K562 (cell line): Measurements from ENCODE around the gene RPL21. TPM values are rescaled to one million over a fixed set of nuclear protein-coding genes. Genes with fewer than 3 reads are reported as not detected.

Source experiments
- ATAC-seq: fragments of 200-7000 bp; cut with Tn5 transposase; 3 replicates; pipeline ENCODE4 v1.9.1; 2020; ENCODE audit warnings: moderate library complexity
- BruUV-seq: library from RNA; stranded (reverse); fragments of 400-500 nt; replicated peaks from 2 replicates; lab custom pipeline; 2021; lab: Mats Ljungman, UMichigan
- CTCF ChIA-PET: fragments of 300-600 bp; formaldehyde crosslinking; extraction: SDS; loops from one replicate; lab custom pipeline; 2021; ENCODE audit warnings: low intra/inter-chr PET ratio; lab: Yijun Ruan, JAX
- POLR2A ChIA-PET: fragments of 300-600, 350-650 bp; sonication (Branson Sonifier 250); formaldehyde crosslinking; extraction: SDS; loops from one replicate; lab custom pipeline; 2021; ENCODE audit warnings: antibody characterized with exemption, inconsistent platforms; lab: Yijun Ruan, JAX
- DNase-seq, 4 experiments: peaks; one replicate each; pipeline versions ENCODE4 v3.0.0 to v3.0.0-alpha.2; 2011 to 2018; ENCODE audit warnings: low spot score in 3 of 4, mixed read lengths in 3 of 4; ENCODE audit errors: extremely low read depth in 1 of 4
- FAIRE-seq: peaks from 2 replicates; lab custom pipeline; 2011; peaks lifted over from hg19 to GRCh38; lab: Jason Lieb, UNC
- H2AFZ ChIP-seq: 2 replicates; pipeline ENCODE4 v1.6.0; 2011; ENCODE audit warnings: low read depth, low read length, control low read depth, inconsistent platforms
- H3K27ac ChIP-seq: fragments of 200-600 bp; 3 replicates; pipeline ENCODE4 v1.8.0; 2011; ENCODE audit warnings: low read depth, mild to moderate bottlenecking, control low read depth, inconsistent platforms, low read length, moderate library complexity, mixed read lengths; ENCODE audit errors: extremely low read depth
- H3K27me3 ChIP-seq, 2 experiments: fragments of 300-600 bp in 1 of 2; 2 replicates in 1 of 2; 3 replicates in 1 of 2; pipeline versions ENCODE4 v1.6.0 to v1.8.0; 2011; ENCODE audit warnings: inconsistent platforms in 2 of 2, low read length in 2 of 2, mild to moderate bottlenecking in 1 of 2, mixed read lengths in 1 of 2, moderate library complexity in 1 of 2; ENCODE audit not compliant: control insufficient read depth in 2 of 2, insufficient read depth in 2 of 2
- H3K36me3 ChIP-seq: fragments of 300-600 bp; 3 replicates; pipeline ENCODE4 v1.8.0; 2011; ENCODE audit warnings: mild to moderate bottlenecking, low read length, inconsistent platforms; ENCODE audit not compliant: control insufficient read depth, insufficient read depth
- H3K4me1 ChIP-seq, 2 experiments: fragments of 200-600 bp in 1 of 2; replicated peaks in 1 of 2; 2 replicates in 1 of 2; 3 replicates in 1 of 2; pipeline versions ENCODE4 v1.5.1 to v1.8.0; 2011; ENCODE audit warnings: inconsistent platforms in 2 of 2, low read length in 2 of 2, mild to moderate bottlenecking in 1 of 2, mixed read lengths in 1 of 2, moderate library complexity in 1 of 2; ENCODE audit not compliant: control insufficient read depth in 2 of 2, insufficient read depth in 2 of 2
- H3K4me2 ChIP-seq: 2 replicates; pipeline ENCODE4 v1.6.1; 2011; ENCODE audit warnings: low read length, control low read depth, inconsistent platforms, mixed read lengths; ENCODE audit not compliant: insufficient read depth
- H3K4me3 ChIP-seq: fragments of 200-600 bp; sonication (generic), shearing (Covaris generic); 2 replicates; pipeline ENCODE4 v1.5.1; 2016; ENCODE audit warnings: control low read depth, inconsistent platforms
- H3K79me2 ChIP-seq: fragments of 200-600 bp; 3 replicates; pipeline ENCODE4 v1.8.0; 2011; ENCODE audit warnings: low read length, inconsistent platforms; ENCODE audit not compliant: control insufficient read depth, insufficient read depth
- H3K9ac ChIP-seq, 2 experiments: 2 replicates each; pipeline versions ENCODE4 v1.6.0 to v1.6.1; 2011; ENCODE audit warnings: low read depth in 2 of 2, low read length in 2 of 2, control low read depth in 1 of 2, inconsistent platforms in 1 of 2, mild to moderate bottlenecking in 1 of 2, mixed read lengths in 1 of 2; ENCODE audit not compliant: insufficient read depth in 1 of 2
- H3K9me1 ChIP-seq: one replicate; pipeline ENCODE4 v1.6.0; 2011; ENCODE audit warnings: inconsistent platforms, mild to moderate bottlenecking, low read length, moderate library complexity; ENCODE audit not compliant: control insufficient read depth, insufficient read depth
- H3K9me3 ChIP-seq: replicated peaks from 2 replicates; pipeline ENCODE4 v1.5.1; 2011; ENCODE audit warnings: low read depth, low read length, inconsistent platforms; ENCODE audit not compliant: control insufficient read depth, insufficient read depth
- H4K20me1 ChIP-seq: replicated peaks from 2 replicates; pipeline ENCODE4 v1.6.1; 2011; ENCODE audit warnings: low read length, inconsistent platforms, mixed read lengths; ENCODE audit not compliant: control insufficient read depth, insufficient read depth
- GABPA ChIP-seq: fragments of 200-800 bp; sonication (Bioruptor generic); conservative IDR thresholded peaks from 2 replicates; pipeline ENCODE4 v1.6.1; 2016; ENCODE audit warnings: low read depth, missing genetic modification characterization, missing compliant biosample characterization
- HDAC1 ChIP-seq, 2 experiments: fragments of 450-650 bp; IDR thresholded peaks; 2 replicates each; pipeline ENCODE4 v1.6.1; 2016 to 2017; ENCODE audit warnings: inconsistent platforms in 1 of 2, mild to moderate bottlenecking in 1 of 2, moderate library complexity in 1 of 2
- KDM1A ChIP-seq, 2 experiments: fragments of 450-650 bp; IDR thresholded peaks; 2 replicates each; pipeline ENCODE4 v1.6.1; 2016; ENCODE audit warnings: mild to moderate bottlenecking in 2 of 2
- RBM14 ChIP-seq: fragments of 200-400 bp; formaldehyde crosslinking; IDR thresholded peaks from 2 replicates; pipeline ENCODE4 v1.6.1; 2018; ENCODE audit warnings: low read depth, mild to moderate bottlenecking, low read length, moderate library complexity, borderline replicate concordance; ENCODE audit not compliant: insufficient read depth
- SAP30 ChIP-seq: fragments of 200-600 bp; sonication (generic); IDR thresholded peaks from 2 replicates; pipeline ENCODE4 v1.6.1; 2012; ENCODE audit warnings: borderline replicate concordance, low read depth, mild to moderate bottlenecking, moderate library complexity, low read length, control low read depth, inconsistent platforms; ENCODE audit not compliant: insufficient read depth, poor library complexity, severe bottlenecking
- SIN3B ChIP-seq: fragments of 450-650 bp; IDR thresholded peaks from 2 replicates; pipeline ENCODE4 v1.6.1; 2017; ENCODE audit warnings: low read depth, mild to moderate bottlenecking, moderate library complexity
- TEAD2 ChIP-seq: fragments of 450-650 bp; IDR thresholded peaks from 2 replicates; pipeline ENCODE4 v1.6.1; 2016; ENCODE audit warnings: missing genetic modification characterization, control low read depth, missing compliant biosample characterization
- ZNF583 ChIP-seq: fragments of 250-450 bp; sonication (Bioruptor Pico); IDR thresholded peaks from 2 replicates; pipeline ENCODE4 v1.4.0; 2020
- WGBS: fragments of 100-300 bp; shearing (Covaris generic); methylation state at CpG from one replicate; pipeline ENCODE4 v1.1.6; 2016; ENCODE audit warnings: low coverage, mixed read lengths; ENCODE audit not compliant: insufficient coverage; ENCODE audit errors: missing lambda C conversion rate; 5-methylcytosine and 5-hydroxymethylcytosine counted together
- in situ Hi-C: fragments of 300-500 bp; cut with MboI; formaldehyde crosslinking; loops from 4 replicates; pipeline ENCODE4 v1.15.0; 2018; ENCODE audit warnings: inconsistent platforms, mixed read lengths
- intact Hi-C: fragments of 100-400 bp; cut with micrococcal nuclease; formaldehyde crosslinking; loops from 2 replicates; pipeline ENCODE4 v1.14.2; 2022
- polyA plus RNA-seq, 8 experiments: library from polyadenylated mRNA; depleted of rRNA in 4 of 8; stranded (reverse) in 5 of 8; unstranded in 3 of 8; fragments of >200 nt; fragmentation: Nextera tagmentation in 2 of 8; fragmentation: Illumina TruSeq in 1 of 8; extraction: Ambion mirVana in 2 of 8; extraction: Trizol in 1 of 8; gene quantifications; 2 replicates each; pipeline versions ENCODE4 v1.2.1 to v1.2.3, GENCODE V29; 2011 to 2014; ENCODE audit warnings: inconsistent platforms in 1 of 8, missing spikeins in 1 of 8
- total RNA-seq, 7 experiments: library from RNA; depleted of rRNA in 6 of 7; stranded (reverse); fragments of >200 nt in 6 of 7; fragmentation: Illumina TruSeq in 2 of 7; extraction: Trizol in 2 of 7; gene quantifications; 2 replicates each; pipeline versions ENCODE4 v1.2.1 to v1.2.3, GENCODE V29; 2011 to 2021; ENCODE audit warnings: low replicate concordance in 1 of 7

Gene RPL21
- total and polyA plus RNA-seq, 9 of the 15 experiments (the other 6 are each of a cell fraction or from before 2014, with no cell fraction given) = 622 to 4,203 (median 1,676) TPM

DNA sequence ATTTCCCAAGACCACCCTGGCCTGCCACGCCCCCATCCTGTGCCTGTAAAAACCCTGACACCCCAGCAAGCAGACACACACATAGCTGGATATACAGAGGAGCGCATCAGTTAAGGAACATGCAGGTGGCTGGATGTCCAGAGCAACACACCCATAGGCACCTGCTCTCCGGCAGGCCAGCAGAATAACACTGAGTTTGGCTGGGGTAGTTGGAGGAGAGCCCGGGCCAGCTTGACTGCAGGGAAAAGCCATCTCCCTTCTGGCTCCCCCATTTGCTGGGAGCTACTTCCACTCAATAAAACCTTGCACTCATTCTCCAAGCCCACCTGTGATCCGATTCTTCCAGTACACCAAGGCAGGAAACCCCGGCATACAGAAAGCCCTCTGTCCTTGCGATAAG is 28.1 kb downstream of the RPL21 start:
- H3K4me1 ChIP-seq = no peaks in the 10 kb centered on the region; a peak in 1 of 5 replicates
- no peaks in the 10 kb centered on the region for H3K9me3 ChIP-seq
- ChIA-PET POLR2A (interaction anchor here (0.9 to 1.1 kb wide), 2 partner anchors 9 to 22 kb away, joined by 4 to 6 read pairs; partner anchors contain the start of gene RASL11A), CTCF (no interaction called here)
- H3K36me3 ChIP-seq = no peaks in the 10 kb centered on the region
- no peaks in the 10 kb centered on the region for H3K9me1 ChIP-seq
- no peak overlapping the region for H3K27ac ChIP-seq
- in situ Hi-C loops = no loop called here
- H3K4me3 ChIP-seq = no peak overlapping the region
- TF ChIP-seq SIN3B = no peak
- TF ChIP-seq HDAC1 (IDR thresholded peaks at IDR 0.05) = no peak
- no peak for TF ChIP-seq SAP30
- no peak for TF ChIP-seq GABPA (tag)
- TF ChIP-seq KDM1A (IDR thresholded peaks at IDR 0.05) = no peak
- TF ChIP-seq ZNF583 (CRISPR knock-in tag) = no peak
- no peak for TF ChIP-seq RBM14
- TF ChIP-seq TEAD2 (tag) = no peak
- intact Hi-C loops = no loop called here
- no peak for FAIRE-seq
- H2AFZ ChIP-seq = no peak overlapping the region
- no peak overlapping the region for H3K9ac ChIP-seq
- no peaks in the 10 kb centered on the region for H3K79me2 ChIP-seq
- no peaks in the 10 kb centered on the region for H4K20me1 ChIP-seq
- no peak overlapping the region for H3K4me2 ChIP-seq
- no peak for DNase-seq
- ATAC-seq = no peak
- 16% methylated on average over 6 of the region's 7 CpGs for WGBS
- BruUV-seq = no TSS peak
- H3K27me3 ChIP-seq = peaks cover 3 to 15% of the 10 kb centered on the region in 2 experiments; a peak in 1 of 5 replicates
